Uterus (tissue), 4 donors: ENCODE results near the gene DUSP22. TPM values are rescaled to one million over a fixed set of nuclear protein-coding genes. Genes with fewer than 3 reads are reported as not detected.

Experiments used
- DNase-seq, 2 donors: peaks; one replicate each; pipeline ENCODE4 v3.0.0-alpha.2; 2019 to 2020
- H3K27ac ChIP-seq, 2 donors: fragments of 200-600 bp; sonication (generic); 1 replicate in 1 of 2; 2 replicates in 1 of 2; pipeline ENCODE4 v1.5.1; 2016 to 2018
- H3K27me3 ChIP-seq, 2 donors: fragments of 200-600 bp; sonication (generic); one replicate each; pipeline ENCODE4 v1.5.1; 2018 to 2019; ENCODE audit warnings: control low read depth in 1 of 2
- H3K36me3 ChIP-seq, 2 donors: fragments of 200-600 bp; sonication (generic); one replicate each; pipeline ENCODE4 v1.5.1; 2019; ENCODE audit warnings: control low read depth in 1 of 2
- H3K4me1 ChIP-seq, 2 donors: fragments of 200-600 bp; sonication (generic); one replicate each; pipeline ENCODE4 v1.5.1; 2018 to 2019; ENCODE audit warnings: control low read depth in 1 of 2
- H3K4me3 ChIP-seq, 2 donors: fragments of 200-600 bp; sonication (generic); 1 replicate in 1 of 2; 2 replicates in 1 of 2; pipeline ENCODE4 v1.5.1; 2018 to 2019; ENCODE audit warnings: mild to moderate bottlenecking in 1 of 2
- H3K9me3 ChIP-seq, 2 donors: fragments of 200-600 bp; sonication (generic); one replicate each; pipeline ENCODE4 v1.5.1; 2019; ENCODE audit warnings: control low read depth in 1 of 2
- CTCF ChIP-seq, 4 experiments: fragments of 200-600 bp in 2 of 4; fragments of 450-650 bp in 2 of 4; sonication (generic) in 2 of 4; IDR thresholded peaks; one replicate each; pipeline ENCODE4 v1.5.1; 2016 to 2019; ENCODE audit warnings: antibody characterized with exemption in 4 of 4, mild to moderate bottlenecking in 2 of 4, moderate library complexity in 1 of 4
- POLR2A ChIP-seq, 2 donors: fragments of 450-650 bp; IDR thresholded peaks; one replicate each; pipeline ENCODE4 v1.6.1; 2016; ENCODE audit warnings: antibody characterized with exemption in 2 of 2, mild to moderate bottlenecking in 1 of 2, moderate library complexity in 1 of 2
- intact Hi-C: fragments of 100-400 bp; cut with DNase I; formaldehyde crosslinking; loops from one replicate; pipeline ENCODE4 v1.15.1; 2023; ENCODE audit warnings: low total_unique reads
- total RNA-seq, 4 donors: library from RNA; depleted of rRNA in 3 of 4; stranded (reverse); fragments of >200 nt in 3 of 4; gene quantifications; one replicate each; pipeline versions ENCODE4 v1.1.0 to v1.2.4, GENCODE V29; 2014 to 2023
- donor health status: DM: yes; HTN: yes; CAD: no.

The DUSP22 gene
- total RNA-seq, 4 donors from 2014 or later: 22.8 to 78.5 (median 46.0) TPM

- intact Hi-C loops: no loop called here
- Histone ChIP-seq H3K27me3 (no peaks in the 10 kb centered on the region), H3K27ac (no peak overlapping the region), H3K36me3 (no peaks in the 10 kb centered on the region), H3K4me1 (no peaks in the 10 kb centered on the region), H3K9me3 (no peaks in the 10 kb centered on the region), H3K4me3 (no peak overlapping the region)
- TF ChIP-seq POLR2A (IDR thresholded peaks at IDR 0.05): no peak
- TF ChIP-seq CTCF (IDR thresholded peaks at IDR 0.05): no peak
- no peak for DNase-seq
Measured at GRCh38 chr6:264626-265025, 27.7 kb upstream of the DUSP22 start.

GRCh38 chr6:268394-268935 lies 23.8 kb upstream of the DUSP22 start:
- no peaks in the 10 kb centered on the region for H3K4me1 ChIP-seq
- H3K27me3 ChIP-seq: no peaks in the 10 kb centered on the region
- H3K9me3 ChIP-seq: no peaks in the 10 kb centered on the region
- H3K27ac ChIP-seq: no peak overlapping the region
- no peaks in the 10 kb centered on the region for H3K36me3 ChIP-seq
- intact Hi-C loops: no loop called here
- TF ChIP-seq CTCF (IDR thresholded peaks at IDR 0.05): no peak
- TF ChIP-seq POLR2A (IDR thresholded peaks at IDR 0.05): no peak
- H3K4me3 ChIP-seq: no peak overlapping the region
- no peak for DNase-seq

GRCh38 chr6:273551-274058 lies 18.7 kb upstream of the DUSP22 start:
- Histone ChIP-seq H3K4me3 (no peak overlapping the region), H3K36me3 (no peaks in the 10 kb centered on the region), H3K27ac (no peak overlapping the region), H3K4me1 (no peaks in the 10 kb centered on the region), H3K9me3 (no peaks in the 10 kb centered on the region), H3K27me3 (no peaks in the 10 kb centered on the region)
- TF ChIP-seq CTCF (IDR thresholded peaks at IDR 0.05): no peak
- no peak for TF ChIP-seq POLR2A (IDR thresholded peaks at IDR 0.05)
- intact Hi-C loops: no loop called here
- peak in 1 of 2 donors; percentile 50 for DNase-seq

GRCh38 chr6:277746-278145 lies 14.5 kb upstream of the DUSP22 start:
- Histone ChIP-seq H3K9me3 (no peaks in the 10 kb centered on the region), H3K27ac (no peak overlapping the region), H3K4me3 (no peak overlapping the region), H3K27me3 (no peaks in the 10 kb centered on the region), H3K4me1 (no peaks in the 10 kb centered on the region), H3K36me3 (no peaks in the 10 kb centered on the region)
- intact Hi-C loops: no loop called here
- TF ChIP-seq CTCF (IDR thresholded peaks at IDR 0.05): no peak
- TF ChIP-seq POLR2A (IDR thresholded peaks at IDR 0.05): no peak
- DNase-seq: no peak

- Histone ChIP-seq H3K27me3 (no peaks in the 10 kb centered on the region), H3K4me1 (no peaks in the 10 kb centered on the region), H3K27ac (no peak overlapping the region), H3K9me3 (no peaks in the 10 kb centered on the region), H3K36me3 (no peaks in the 10 kb centered on the region), H3K4me3 (no peak overlapping the region)
- TF ChIP-seq CTCF (IDR thresholded peaks at IDR 0.05): no peak
- TF ChIP-seq POLR2A (IDR thresholded peaks at IDR 0.05): no peak
- intact Hi-C loops: no loop called here
- DNase-seq: no peak
Measured at GRCh38 chr6:278494-278893, 13.8 kb upstream of the DUSP22 start.
